Nucleus accumbens (tissue), 56 donors: ENCODE measurements around the gene SERINC5.
"Not testable (repeated sequence)": the region's sequence is repeated elsewhere in the genome, so short reads cannot be mapped to it uniquely, and the experiment has no call there.

Experiments used
- DNase-seq, 56 donors: peaks; one replicate each; lab custom pipeline; 2025; lab: John Stamatoyannopoulos, UW

The SERINC5 gene

GRCh38 chr5:80143491-80143890 lies 112.4 kb downstream of the SERINC5 start:
- no peak for DNase-seq

DNA sequence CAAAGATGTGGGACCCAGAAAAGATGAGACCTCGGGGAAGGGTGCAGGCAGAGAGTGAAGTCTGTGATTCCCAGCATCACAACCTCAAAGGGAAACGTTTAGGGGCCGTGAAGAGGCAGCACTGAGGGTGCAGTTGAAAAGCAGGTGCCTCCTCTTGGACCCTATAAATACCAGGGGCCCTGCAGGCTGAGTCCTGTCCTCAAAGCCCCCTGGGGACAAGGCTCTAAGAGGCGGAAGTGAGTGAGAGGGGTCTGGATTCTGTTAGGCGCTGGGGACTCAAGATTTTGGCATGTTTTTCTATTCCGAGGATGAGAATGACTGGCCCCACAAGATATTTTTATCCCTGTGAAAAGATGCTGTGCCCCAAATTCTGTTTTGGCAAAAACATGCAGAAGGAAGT lies 112.9 kb downstream of the SERINC5 start:
- no peak for DNase-seq

DNA sequence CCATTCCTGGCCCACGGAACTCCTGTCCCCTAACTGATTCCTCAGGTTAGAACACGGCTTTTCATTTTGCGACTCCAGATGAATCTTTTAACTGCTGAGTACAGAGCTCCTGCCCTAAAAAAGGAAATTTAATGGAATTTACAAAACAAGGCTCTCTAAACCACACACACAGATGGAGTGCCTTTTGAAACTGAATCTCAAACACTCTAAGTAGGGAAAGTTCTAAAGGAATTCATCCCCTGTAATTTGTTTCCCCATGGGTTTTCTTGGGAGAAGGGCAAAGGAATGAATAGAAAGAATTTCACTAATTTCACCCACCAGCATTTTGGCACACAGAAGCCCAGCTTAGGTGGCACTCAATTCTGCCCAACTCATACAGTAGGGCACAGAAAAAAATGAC lies 114.2 kb downstream of the SERINC5 start:
- DNase-seq = no peak

- DNase-seq = peak in 38 of 56 donors; percentile 6 to 67 (median 36)
These were observed 114.6 kb downstream of the SERINC5 start for GRCh38 chr5:80141147-80141671.

DNA sequence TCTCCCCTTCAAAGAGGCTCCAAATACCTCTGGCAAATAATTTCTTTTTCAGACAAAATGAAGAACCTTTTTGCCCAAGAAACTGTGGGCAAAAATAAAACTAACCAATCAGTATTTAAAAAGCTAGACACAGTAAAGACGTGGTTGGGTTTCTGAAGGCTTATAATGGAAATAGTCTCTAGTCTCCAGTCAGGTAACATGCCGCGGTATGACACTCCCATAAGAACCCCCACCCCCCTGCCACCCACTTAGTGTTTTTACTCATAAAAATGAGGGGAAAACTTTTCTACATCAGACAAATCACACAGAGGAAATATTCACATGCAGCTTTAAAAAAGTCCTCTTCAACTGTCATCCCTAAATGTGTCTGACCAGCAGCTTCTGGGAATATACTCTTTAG lies 115.4 kb downstream of the SERINC5 start:
- DNase-seq = no peak

DNA sequence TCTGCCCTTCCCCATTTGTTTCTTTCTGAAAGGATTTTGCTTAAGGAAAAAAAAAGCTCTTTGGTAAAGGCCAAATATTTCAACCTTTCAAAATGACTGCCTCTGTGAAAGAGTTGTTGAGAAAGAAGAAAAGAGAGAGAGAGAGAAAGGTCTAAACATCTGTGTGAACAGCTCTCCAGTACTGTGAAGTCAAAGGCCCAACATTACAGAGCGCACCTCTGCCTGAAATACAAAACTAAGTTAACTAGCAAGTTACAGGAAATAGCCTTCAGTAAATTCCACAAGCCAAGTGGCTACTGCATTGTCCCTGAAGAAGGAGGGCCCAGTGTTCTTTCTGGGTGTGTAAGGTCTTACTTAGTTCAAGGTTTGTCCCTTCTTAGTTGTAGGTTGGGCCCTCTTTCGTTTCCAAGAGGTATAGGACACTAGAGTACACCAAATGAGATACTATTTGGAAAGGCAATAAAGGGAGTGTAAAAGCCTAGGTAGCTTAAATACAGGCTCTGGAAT lies 116.3 kb downstream of the SERINC5 start:
- DNase-seq = no peak

- no peak for DNase-seq
These were observed 117.4 kb downstream of the SERINC5 start for GRCh38 chr5:80138486-80138885.

DNA sequence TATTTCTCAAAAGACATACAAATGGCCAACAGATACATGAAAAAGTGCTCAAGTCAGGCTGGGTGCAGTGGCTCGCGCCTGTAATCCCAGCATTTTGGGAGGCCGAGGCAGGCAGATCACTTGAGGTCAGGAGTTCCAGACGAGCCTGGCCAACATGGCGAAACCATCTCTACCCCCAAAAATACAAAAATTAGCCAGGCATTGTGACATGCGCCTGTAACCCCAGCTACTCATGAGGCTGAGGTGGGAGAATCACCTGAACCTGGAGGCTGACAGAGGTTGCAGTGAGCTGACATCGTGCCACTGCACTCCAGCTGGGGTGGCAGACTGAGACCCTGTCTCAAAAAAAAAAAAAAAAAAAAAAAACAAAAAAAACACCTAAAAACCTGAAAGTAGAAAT lies 119.0 kb downstream of the SERINC5 start:
- DNase-seq = not testable (repeated sequence)

- DNase-seq = no peak
These were observed 121.0 kb downstream of the SERINC5 start for GRCh38 chr5:80134876-80135275.

DNA sequence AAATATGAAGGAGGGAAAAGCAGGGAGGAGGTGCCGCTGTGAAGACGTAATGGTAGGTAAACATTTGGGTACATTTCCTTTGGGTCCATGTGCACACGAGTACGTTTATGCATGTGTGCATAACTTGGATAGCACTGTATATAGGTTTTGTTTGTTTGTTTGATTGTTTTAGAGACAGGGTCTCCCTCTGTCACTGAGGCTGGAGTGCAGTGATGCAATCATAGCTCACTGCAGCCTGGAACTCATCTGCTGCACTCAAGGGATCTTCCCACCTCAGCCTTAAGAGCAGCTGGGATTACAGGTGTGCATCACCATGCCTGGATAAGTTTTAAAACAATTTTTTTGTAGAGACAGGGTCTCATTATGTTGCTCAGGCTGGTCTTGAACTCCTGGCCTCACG lies 126.7 kb downstream of the SERINC5 start:
- DNase-seq = no peak

DNA sequence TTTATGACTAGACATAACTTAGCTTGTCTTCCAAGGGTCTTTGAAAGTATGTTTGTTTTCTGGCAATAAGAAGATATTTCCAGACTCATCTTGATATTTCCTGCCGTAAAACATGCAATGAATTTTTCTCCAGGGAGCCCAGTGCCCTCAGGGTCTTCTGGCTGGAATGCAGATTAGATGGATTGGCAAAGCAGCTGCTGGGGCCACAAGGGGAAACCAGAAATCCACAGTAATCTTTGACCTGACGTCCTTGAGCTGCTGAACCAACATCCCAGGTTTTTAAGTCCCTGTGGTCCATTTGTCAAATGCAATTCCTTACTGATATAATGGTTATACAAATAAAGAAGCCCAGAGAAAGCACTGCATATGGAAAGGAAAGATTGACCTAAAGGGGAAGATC lies 127.7 kb downstream of the SERINC5 start:
- DNase-seq = no peak

DNA sequence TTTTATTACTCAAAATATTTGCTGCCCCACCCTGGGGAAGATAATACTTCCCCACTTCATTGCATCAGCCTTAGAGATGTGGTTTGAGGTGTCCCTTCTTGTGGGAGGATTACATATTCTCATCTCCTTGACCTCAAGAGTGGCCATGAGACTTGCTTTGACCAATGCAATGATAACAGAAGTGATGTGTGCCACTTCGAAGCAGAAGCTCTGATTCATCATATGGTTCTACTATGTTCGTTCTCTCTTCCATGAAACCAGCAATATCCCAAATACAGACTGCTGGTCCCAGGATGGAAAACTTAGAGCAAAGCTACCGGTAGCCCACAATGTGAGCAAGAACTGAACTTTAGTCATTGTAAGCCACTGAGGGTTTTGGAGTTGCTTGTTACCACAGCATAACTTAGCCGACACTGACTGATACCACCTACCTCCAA lies 128.7 kb downstream of the SERINC5 start:
- DNase-seq = no peak

DNA sequence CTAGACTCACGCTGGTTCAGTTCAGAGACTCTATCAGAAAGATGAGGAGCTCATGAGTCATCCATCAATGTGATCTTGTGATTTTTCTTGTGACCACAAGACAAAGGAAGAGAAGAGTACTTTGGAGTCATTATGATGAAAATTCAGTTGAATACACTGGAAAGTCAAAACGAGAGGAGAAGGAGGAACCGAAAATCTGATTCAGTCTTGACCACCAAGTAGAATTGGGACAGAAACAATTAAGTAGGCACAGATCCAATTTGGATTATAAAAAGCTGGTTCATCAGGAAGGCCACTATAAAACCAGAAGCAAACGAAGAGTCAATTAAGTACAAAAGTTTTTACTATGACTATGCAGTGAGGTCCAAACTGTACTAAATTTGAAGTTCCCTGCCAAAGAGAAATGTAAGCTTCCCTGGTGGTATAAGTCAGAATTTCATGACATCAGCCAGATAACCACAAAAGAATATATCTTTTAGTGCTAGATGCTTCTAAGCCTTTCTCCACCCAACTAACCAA lies 129.8 kb downstream of the SERINC5 start:
- no peak for DNase-seq

DNA sequence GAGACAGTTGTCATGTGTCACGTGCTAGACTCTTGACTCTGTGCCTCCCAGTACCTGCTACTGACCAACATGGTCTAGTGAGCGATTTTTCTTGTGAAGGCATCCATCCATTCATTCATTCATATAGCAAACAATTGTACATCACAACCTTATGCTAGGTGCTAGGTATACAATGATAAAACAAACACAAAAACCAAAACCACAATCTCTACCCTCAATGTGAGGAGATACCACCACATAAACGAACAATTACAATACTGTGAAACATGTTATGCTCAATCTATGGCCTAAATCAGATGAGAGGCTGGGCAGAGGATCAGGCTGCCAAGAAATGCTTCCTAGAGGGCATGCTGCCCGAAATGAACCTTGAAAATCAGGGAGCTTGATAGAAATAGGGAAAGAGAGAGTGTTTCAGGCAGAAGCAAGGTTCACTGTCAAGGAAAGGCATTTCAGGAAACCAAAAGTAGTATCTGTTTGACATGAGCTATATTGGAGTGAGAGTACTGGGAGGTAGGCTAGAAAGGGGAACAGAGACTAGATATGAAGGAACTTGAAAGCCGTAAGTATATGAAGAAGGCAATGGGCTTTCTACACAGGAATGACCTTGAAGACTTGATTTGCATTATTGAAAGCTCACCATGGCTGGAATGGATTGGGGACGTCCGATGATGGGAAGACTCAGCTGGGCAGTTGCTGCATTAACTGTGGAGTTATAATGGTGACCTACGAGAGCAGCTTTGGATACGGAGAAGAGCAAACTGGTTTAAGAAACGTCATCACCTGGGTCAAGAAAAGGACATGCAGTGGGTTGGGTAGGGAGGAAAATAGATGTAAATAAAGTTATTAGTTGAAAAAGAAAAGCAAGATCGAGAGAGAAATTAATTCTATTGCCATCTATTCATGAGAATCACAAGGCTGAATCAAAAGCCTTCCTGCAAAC lies 130.6 kb downstream of the SERINC5 start:
- no peak for DNase-seq

- DNase-seq = no peak
These were observed 131.5 kb downstream of the SERINC5 start for GRCh38 chr5:80124121-80124918.

DNA sequence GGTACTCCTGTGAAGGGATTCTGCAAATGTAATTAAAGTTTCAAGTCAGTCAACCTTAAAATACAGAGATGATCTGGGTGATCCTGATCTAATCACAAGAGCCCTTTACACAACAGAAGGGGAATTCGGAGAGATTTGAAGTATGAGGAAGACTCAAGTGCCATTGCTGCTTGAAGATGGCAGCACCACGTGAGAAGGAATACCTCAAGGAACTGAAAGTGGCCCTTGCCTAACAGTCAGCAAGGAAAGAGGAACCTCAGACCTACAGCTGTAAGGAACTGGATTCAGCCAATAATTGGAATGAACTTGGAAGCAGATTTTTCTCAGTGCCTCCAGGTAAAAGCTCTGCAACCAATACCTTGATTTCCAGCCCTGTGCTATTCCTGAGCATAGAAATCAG lies 133.3 kb downstream of the SERINC5 start:
- DNase-seq = peak in 6 of 56 donors; percentile 4 to 34 (median 12)

- DNase-seq = no peak
These were observed 136.5 kb downstream of the SERINC5 start for GRCh38 chr5:80119372-80119771.

DNA sequence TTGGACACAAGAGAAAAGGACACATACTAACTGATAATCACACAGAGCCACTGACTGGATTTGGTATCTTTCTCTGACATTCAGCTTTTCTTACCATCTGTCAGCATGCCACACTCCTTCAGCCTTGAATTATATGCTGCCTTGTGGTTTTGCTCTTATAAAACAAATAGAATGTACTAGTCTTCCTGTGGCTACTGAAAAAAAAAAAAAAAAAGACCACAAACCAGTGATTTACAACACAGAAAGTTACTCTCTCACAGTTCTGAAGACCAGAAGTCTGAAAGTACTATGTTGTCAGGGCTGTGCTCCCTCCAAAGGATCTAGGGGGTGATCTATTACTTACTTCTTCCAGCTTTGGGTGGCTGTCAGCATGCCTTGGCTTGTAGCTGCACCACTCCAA lies 138.4 kb downstream of the SERINC5 start:
- no peak for DNase-seq

DNA sequence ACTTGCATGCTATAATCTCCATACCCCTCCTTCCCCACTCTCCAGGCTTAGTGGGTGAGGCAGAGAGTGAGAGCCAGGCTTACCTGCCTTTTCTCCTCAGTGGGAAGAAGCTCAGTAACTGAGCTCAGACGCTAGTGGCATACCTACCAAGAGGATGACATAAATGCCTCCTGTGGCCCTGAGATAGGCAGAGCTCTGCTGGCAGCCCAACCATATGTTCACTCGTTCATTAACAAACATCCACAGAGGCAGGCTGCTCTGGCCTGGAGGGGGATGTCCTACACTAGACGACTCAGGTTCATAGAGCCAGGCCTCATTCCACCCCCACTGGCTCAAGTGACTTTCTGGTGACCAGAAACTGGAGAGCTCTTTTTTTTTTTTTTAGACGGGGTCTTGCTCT lies 139.4 kb downstream of the SERINC5 start:
- no peak for DNase-seq

DNA sequence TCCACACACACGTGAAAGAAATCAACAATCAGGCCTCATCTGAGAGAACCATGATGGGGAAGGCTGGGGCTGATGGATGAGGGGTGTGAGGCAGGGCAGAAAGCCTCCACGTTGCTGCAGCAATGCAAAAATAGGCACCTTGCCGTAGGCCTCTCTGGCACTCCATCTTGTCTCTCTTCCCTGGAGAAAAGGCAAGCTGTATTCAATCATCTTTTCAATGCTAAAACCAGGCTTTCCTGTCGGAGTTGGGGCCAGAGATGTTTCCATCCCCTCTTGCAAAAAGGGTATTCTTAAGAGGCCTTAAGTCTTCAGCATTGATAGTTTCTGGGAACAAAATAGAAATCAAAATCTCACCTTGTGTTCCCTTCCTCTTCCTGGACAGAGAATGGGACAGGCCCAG lies 139.8 kb downstream of the SERINC5 start:
- no peak for DNase-seq

DNA sequence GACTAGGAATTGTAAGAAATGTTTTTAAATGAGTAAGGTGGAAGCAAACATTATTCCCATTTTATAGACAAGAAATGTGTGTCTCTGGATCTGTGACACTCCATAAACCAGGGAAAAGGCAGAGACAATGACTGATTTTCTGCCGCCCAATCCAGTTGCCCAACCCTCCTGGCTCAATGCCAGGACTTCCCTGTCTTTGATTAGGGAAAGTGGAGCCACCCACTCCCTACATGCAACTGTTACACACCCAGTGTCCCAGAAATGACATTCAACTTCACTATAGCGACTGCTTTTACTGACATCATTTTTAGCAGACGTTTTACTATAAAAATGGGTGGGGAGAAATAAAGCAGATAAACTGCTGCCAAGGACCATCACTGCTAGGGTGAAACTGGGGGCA lies 141.0 kb downstream of the SERINC5 start:
- peak in 3 of 56 donors; percentile 2 to 10 (median 2) for DNase-seq
